ENCODE measurements around the gene CREB3L2. TPM values are rescaled to one million over a fixed set of nuclear protein-coding genes. Genes with fewer than 3 reads are reported as not detected.
"Not testable (repeated sequence)": the region's sequence is repeated elsewhere in the genome, so short reads cannot be mapped to it uniquely, and the experiment has no call there.

The CREB3L2 gene
- total and polyA plus RNA-seq, 7 donors, result 2.2 to 14.7 (median 6.7) TPM

DNA sequence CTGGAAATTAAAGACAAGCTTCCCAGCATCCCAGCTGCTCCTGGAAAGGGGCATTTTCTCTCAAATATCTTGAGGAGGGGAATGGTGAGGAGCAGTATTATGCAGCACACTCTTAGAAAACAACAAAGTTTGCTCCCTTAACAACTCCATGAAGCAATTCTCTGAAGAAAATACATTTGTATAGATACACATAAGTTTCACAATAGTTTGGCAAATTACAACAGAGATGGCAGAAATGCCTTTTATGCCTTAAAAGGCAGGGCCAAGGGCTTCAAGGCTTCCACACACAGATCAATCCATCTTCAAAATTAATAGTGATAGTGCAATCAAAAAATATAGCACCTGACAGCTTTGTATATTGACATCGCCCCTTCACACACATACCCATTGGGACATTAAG, 167.3 kb downstream of the CREB3L2 start:
- intact Hi-C loops (cut with DNase I), result no loop called here
- Histone ChIP-seq H3K27me3 (ENCODE audit: insufficient read depth in 3 of 3, low read length in 2 of 3) (peaks cover 0 to 4% (median 0%) of the 10 kb centered on the region in 3 donors), H3K4me1 (no peaks in the 10 kb centered on the region), H3K4me3 (no peak overlapping the region), H3K9me3 (no peaks in the 10 kb centered on the region), H3K36me3 (ENCODE audit: insufficient read depth in 1 of 2, low read depth in 1 of 2) (no peaks in the 10 kb centered on the region), H3K27ac (no peak overlapping the region)
- DNase-seq (no peak), ATAC-seq (no peak)
- TF ChIP-seq, protein P1, sequence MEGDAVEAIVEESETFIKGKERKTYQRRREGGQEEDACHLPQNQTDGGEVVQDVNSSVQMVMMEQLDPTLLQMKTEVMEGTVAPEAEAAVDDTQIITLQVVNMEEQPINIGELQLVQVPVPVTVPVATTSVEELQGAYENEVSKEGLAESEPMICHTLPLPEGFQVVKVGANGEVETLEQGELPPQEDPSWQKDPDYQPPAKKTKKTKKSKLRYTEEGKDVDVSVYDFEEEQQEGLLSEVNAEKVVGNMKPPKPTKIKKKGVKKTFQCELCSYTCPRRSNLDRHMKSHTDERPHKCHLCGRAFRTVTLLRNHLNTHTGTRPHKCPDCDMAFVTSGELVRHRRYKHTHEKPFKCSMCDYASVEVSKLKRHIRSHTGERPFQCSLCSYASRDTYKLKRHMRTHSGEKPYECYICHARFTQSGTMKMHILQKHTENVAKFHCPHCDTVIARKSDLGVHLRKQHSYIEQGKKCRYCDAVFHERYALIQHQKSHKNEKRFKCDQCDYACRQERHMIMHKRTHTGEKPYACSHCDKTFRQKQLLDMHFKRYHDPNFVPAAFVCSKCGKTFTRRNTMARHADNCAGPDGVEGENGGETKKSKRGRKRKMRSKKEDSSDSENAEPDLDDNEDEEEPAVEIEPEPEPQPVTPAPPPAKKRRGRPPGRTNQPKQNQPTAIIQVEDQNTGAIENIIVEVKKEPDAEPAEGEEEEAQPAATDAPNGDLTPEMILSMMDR (IDR thresholded peaks at IDR 0.05), result no peak
- WGBS, 3 donors, result 94 to 100% (median 96%) methylated on average over 1 of the region's 1 CpG

DNA sequence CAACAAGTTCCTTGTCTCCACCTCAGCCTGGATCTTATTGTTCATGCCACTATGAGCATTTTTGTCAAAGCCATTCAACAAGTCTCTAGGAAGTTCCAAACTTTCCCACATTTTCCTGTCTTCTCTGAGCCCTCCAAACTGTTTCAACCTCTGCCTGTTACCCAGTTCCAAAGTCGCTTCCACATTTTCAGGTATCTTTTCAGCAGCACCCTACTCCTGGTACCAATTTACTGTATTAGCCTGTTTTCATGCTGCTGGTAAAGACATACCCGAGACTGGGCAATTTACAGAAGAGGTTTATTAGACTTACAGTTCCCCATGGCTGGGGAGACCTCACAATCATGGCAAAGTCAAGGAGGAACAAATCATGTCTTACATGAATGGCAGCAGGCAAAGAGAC, 168.9 kb downstream of the CREB3L2 start:
- H3K36me3 ChIP-seq (ENCODE audit: insufficient read depth in 1 of 2, low read depth in 1 of 2); H3K27me3 ChIP-seq (ENCODE audit: insufficient read depth in 3 of 3, low read length in 2 of 3); ATAC-seq; H3K9me3 ChIP-seq; H3K4me1 ChIP-seq; DNase-seq; H3K27ac ChIP-seq; H3K4me3 ChIP-seq; intact Hi-C loops (cut with DNase I): not testable (repeated sequence)
- WGBS, 3 donors, result 88 to 97% (median 89%) methylated on average over 2 of the region's 2 CpGs

DNA sequence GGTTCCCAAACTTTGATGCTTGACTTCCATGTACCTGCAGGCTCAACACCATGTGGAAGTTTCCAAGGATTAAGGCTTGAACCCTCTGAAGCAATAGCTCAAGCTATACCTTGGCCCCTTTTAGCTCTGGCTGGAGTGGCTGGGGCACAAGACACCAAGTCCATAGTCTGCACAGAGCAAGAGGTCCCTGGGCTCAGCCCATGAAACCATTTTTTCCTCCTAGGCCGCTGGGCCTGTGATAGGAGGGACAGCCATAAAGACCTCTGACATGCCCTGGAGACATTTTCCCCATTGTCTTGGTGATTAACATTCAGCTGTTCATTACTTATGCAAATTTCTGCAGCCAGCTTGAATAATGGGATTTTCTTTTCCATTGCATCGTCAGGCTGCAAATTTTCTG, 169.5 kb downstream of the CREB3L2 start:
- H3K9me3 ChIP-seq, result no peaks in the 10 kb centered on the region
- no peaks in the 10 kb centered on the region for H3K4me1 ChIP-seq
- peaks cover 0 to 4% (median 0%) of the 10 kb centered on the region in 3 donors for H3K27me3 ChIP-seq (ENCODE audit: insufficient read depth in 3 of 3, low read length in 2 of 3)
- intact Hi-C loops (cut with DNase I), result no loop called here
- H3K36me3 ChIP-seq (ENCODE audit: insufficient read depth in 1 of 2, low read depth in 1 of 2), result no peaks in the 10 kb centered on the region
- TF ChIP-seq, protein P1 (IDR thresholded peaks at IDR 0.05), result no peak
- H3K4me3 ChIP-seq, result no peak overlapping the region
- H3K27ac ChIP-seq, result no peak overlapping the region
- no peak for DNase-seq
- no peak for ATAC-seq
- WGBS, 3 donors, result 93 to 95% (median 94%) methylated on average over 2 of the region's 2 CpGs

DNA sequence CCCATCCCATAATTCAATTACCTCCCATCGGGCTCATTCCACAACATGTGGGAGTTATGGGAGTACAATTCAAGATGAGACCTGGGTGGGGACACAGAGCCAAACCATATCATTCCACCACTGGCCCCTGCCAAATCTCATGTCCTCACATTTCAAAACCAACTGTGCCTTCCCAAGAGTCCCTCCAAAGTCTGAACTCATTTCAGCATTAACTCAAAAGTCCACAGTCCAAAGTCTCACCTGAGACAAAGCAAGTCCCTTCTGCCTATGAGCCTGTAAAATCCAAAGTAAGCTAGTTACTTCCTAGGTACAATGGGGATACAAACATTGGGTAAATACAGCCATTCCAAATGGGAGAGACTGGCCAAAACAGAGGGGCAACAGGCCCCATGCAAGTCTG, 170.3 kb downstream of the CREB3L2 start:
- H3K27me3 ChIP-seq (ENCODE audit: insufficient read depth in 3 of 3, low read length in 2 of 3); DNase-seq; H3K4me1 ChIP-seq; H3K9me3 ChIP-seq; H3K36me3 ChIP-seq (ENCODE audit: insufficient read depth in 1 of 2, low read depth in 1 of 2); H3K27ac ChIP-seq; H3K4me3 ChIP-seq; intact Hi-C loops (cut with DNase I); ATAC-seq: not testable (repeated sequence)
- WGBS, 3 donors, result 86 to 97% (median 93%) methylated on average over 1 of the region's 1 CpG

DNA sequence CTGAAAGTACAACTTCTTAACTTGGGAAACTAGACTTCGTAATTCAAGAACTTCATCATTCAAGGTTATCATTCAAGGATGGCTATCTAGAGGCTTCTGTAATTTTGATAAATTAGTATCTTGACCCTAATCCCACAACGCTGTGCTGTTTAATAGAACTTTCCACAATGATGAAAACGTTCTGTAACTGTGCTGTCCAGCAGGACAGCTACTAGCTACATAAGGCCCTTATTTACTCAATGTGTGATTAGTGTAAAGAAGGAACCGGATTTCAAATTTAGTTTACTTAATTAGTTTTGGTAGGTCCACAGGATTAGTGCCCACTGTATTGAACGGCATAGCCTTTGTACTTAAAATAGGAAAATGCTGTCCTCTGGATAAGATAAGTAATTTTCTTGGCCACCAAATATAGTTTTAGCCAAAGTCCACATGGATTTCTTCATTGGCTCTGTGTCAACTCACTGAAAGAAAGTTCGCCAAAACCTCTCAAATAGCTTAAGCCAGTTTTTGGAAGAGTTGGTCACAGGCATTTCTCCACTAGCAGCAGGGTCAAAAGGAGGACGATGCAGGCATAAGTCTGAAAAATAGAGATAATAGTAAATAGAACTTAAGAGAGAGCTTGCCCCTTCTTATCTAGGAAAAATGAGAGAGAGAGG, 172.4 kb downstream of the CREB3L2 start:
- Histone ChIP-seq H3K9me3 (no peaks in the 10 kb centered on the region), H3K27ac (no peak overlapping the region), H3K36me3 (ENCODE audit: insufficient read depth in 1 of 2, low read depth in 1 of 2) (no peaks in the 10 kb centered on the region), H3K4me1 (no peaks in the 10 kb centered on the region), H3K4me3 (no peak overlapping the region), H3K27me3 (ENCODE audit: insufficient read depth in 3 of 3, low read length in 2 of 3) (no peaks in the 10 kb centered on the region)
- WGBS, 3 donors, result 49 to 54% (median 50%) methylated on average over 7 of the region's 7 CpGs
- ATAC-seq (no peak), DNase-seq (no peak)
- TF ChIP-seq, protein P1 (IDR thresholded peaks at IDR 0.05), result no peak
- intact Hi-C loops (cut with DNase I), result no loop called here

DNA sequence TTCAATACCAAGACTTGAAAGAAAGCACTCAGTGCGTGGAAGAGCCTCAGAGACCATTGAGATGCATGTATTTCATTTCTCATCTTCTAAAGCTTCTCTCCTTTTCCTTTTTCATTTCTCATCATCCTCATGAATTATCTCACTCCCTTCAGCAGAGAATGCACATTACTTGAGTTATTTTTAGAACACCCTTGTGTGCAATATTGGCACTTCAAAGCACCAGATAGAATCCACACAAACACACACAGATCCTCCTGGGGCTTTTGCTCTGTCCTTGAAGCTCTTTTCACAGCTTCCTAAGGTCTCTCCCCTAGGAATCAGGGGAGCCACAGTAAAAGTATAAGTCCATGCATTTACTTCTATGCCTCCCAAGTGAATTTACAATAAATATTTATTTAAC, 173.4 kb downstream of the CREB3L2 start:
- no peaks in the 10 kb centered on the region for H3K36me3 ChIP-seq (ENCODE audit: insufficient read depth in 1 of 2, low read depth in 1 of 2)
- ATAC-seq (no peak), DNase-seq (no peak)
- TF ChIP-seq, protein P1 (IDR thresholded peaks at IDR 0.05), result no peak
- intact Hi-C loops (cut with DNase I), result no loop called here
- no peak overlapping the region for H3K27ac ChIP-seq
- no peaks in the 10 kb centered on the region for H3K4me1 ChIP-seq
- H3K9me3 ChIP-seq, result no peaks in the 10 kb centered on the region
- H3K27me3 ChIP-seq (ENCODE audit: insufficient read depth in 3 of 3, low read length in 2 of 3), result no peaks in the 10 kb centered on the region
- H3K4me3 ChIP-seq, result no peak overlapping the region
- 87 to 100% (median 94%) methylated on average over 1 of the region's 1 CpG for WGBS, 3 donors

Measured in psoas muscle (tissue), 8 donors.